IPS-15b (cell line): ENCODE results near the gene ZNF555.
"Not testable (repeated sequence)": the region's sequence is repeated elsewhere in the genome, so short reads cannot be mapped to it uniquely, and the experiment has no call there.

Source experiments
- H3K27me3 ChIP-seq: one replicate; pipeline ENCODE4 v1.6.1; 2013; ENCODE audit warnings: low read length; ENCODE audit not compliant: control insufficient read depth, insufficient read depth
- H3K36me3 ChIP-seq: one replicate; pipeline ENCODE4 v1.6.1; 2013; ENCODE audit warnings: low read length; ENCODE audit not compliant: control insufficient read depth, insufficient read depth
- H3K4me1 ChIP-seq: one replicate; pipeline ENCODE4 v1.6.1; 2013; ENCODE audit warnings: mild to moderate bottlenecking, low read length; ENCODE audit not compliant: control insufficient read depth, insufficient read depth
- H3K4me3 ChIP-seq: one replicate; pipeline ENCODE4 v1.5.1; 2013; ENCODE audit warnings: low read depth, low read length
- H3K9ac ChIP-seq: one replicate; pipeline ENCODE4 v1.6.1; 2013; ENCODE audit warnings: low read depth, mild to moderate bottlenecking, low read length
- H3K9me3 ChIP-seq: one replicate; pipeline ENCODE4 v1.6.1; 2013; ENCODE audit warnings: mild to moderate bottlenecking, low read length; ENCODE audit not compliant: control insufficient read depth, insufficient read depth

ZNF555 gene

DNA sequence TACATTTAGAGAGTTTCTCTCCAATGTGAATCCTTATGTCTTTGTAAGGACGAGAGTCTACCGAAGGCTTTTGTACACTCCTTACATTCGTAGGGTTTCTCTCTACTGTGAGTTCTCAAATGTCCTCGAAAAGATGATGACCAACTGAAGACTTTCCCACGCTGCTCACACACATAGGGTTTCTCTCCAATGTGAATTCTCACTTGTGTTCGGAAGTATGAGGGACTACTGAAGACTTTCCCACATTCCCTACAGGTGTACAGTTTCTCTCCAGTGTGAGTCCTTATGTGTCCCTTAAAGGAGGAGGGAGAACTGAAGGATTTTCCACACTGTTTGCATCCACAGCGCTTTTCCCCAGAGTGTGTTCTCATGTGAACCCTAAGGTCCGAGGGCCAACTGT is 55.4 kb downstream of the ZNF555 start:
- Histone ChIP-seq H3K9me3 (peaks cover 3% of the 10 kb centered on the region), H3K4me3 (no peak overlapping the region), H3K27me3 (no peaks in the 10 kb centered on the region), H3K9ac (no peak overlapping the region), H3K36me3 (no peaks in the 10 kb centered on the region), H3K4me1 (no peaks in the 10 kb centered on the region)

DNA sequence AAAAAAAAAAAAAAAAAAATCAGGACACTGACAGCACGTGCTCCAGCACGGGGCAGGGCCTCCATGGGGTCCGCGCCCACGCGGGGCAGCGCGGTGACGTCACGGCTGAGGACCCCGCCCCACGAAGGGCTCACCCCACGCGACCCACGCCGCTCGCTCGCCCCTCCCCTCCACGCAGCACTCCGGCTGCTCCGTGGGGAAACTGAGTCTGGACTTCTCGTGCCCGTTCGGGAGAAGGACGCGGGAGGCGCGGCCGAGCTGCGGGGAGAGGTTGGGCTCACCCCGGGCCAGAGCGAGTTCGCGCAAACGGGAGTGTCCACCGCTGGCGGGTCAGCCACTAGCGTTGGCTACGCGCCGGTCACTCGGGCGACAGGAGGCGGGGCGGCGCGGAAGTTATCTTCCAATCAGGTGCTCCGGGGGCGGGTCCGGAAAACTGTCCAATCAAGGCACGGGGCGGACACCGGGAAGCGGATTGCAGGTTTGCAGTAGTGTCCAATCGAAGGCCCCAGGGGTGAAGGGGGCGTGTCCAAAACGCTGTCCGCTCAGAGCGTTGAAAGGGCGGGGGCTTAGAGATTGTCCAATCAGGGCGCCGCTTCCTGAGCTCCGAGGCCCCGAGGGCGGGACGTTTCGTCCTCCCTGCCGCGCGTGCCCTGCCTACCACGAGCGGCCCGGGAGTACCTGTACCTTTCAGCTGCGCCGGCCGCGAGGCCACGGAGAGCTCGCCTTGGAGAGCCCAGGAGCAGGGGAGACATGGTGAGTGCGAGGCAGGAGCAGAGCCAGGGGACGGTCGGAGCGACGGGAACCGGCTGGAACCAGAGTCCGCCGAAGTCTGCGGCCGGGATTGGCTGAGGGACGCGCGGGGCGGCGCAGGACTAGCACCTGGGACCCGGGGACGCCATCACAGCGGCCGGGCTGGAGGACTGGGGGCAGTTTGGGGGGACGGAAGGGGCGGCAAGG is 59.3 kb downstream of the ZNF555 start, which contains the start of gene ZNF57:
ZNF57 (plus strand) TSS at position 633 of the 957 bp plus-strand sequence; CDS start at position 751, 118 bp downstream.
- Histone ChIP-seq H3K27me3 (no peaks in the 10 kb centered on the region), H3K9ac (peak within 1 kb of the TSS; percentile 60), H3K4me1 (no peaks in the 10 kb centered on the region), H3K4me3 (peak within 1 kb of the TSS; percentile 88), H3K36me3 (no peaks in the 10 kb centered on the region), H3K9me3 (peaks cover 3% of the 10 kb centered on the region)

DNA sequence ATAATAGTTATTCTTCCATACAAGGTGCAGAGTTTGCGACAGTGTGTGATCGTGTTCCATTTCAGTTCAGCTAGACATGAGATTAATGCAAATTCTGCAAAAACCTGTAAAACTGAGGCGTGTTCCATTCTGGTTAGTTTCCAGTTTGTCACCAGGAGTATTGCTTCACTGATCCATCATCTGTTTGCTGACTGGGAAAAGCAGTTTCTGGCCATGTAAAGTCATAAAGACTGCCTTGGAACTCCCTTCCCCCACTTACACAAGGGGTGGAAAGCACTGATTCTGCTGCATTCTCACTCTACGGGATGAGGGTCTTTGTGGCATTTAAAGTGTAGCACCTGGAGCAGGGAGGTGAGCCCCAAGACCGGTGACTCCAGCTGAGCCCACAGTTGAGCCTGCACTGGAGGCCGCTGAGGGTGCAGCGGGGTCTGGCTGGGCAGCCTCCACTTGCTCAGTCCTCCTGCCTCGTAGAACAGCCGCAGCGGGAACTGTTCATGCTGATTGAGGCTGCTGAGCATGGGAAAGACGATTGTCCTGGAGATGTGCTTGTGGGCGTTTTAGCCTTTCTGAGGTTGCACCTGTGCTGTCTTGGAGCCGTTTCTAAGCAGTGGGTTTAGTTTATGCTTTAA is 61.4 kb downstream of the ZNF555 start:
- Histone ChIP-seq H3K4me3 (no peak overlapping the region), H3K36me3 (no peaks in the 10 kb centered on the region), H3K9ac (no peak overlapping the region), H3K27me3 (no peaks in the 10 kb centered on the region), H3K4me1 (no peaks in the 10 kb centered on the region), H3K9me3 (no peaks in the 10 kb centered on the region)

DNA sequence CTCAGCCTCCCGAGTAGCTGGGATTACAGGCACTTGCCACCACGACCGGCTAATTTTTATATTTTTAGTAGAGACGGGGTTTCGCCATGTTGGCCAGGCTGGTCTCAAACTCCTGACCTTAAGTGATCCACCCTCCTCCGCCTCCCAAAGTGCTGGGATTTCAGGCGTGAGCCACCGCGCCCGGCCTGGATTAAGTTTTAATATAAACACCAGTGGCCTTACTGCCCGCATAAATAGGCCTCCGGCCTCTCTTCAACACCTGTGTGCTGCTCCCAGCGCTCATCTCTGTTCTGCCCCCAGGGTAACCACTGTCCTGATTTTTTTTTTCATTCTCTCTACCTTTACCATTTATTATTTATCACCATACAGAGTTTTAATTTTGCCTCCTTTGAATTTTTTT is 62.1 kb downstream of the ZNF555 start:
- not testable (repeated sequence) for H3K27me3 ChIP-seq, H3K4me1 ChIP-seq, H3K9ac ChIP-seq, H3K4me3 ChIP-seq, H3K9me3 ChIP-seq, H3K36me3 ChIP-seq

DNA sequence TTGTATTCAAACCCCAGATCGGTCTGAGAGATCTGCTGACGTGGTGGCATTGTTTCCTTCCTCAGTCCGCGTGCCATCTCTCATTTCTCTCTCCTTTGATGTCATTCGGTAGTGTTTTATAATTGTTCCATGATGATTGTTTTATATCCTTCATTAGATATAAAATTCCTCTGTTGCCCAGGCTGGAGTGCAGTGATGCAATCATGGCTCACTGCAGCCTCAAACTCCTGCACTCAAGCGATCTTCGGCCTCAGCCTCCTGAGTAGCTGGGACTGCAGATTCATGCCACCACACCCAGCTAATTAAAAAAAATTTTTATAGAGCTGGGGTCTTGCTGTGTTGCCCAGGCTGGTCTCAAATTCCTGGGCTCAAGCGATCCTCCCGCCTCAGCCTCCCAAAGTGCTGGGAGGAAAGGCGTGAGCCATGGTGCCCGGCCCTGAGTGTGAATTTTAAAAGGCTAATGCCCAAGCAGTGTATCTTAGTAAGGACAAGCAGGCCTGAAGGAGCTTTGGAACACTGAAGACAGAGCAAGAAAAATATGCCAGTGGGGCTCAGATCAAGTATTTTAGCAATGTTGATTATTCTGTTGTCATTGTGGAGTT is 64.7 kb downstream of the ZNF555 start:
- Histone ChIP-seq H3K4me1 (no peaks in the 10 kb centered on the region), H3K27me3 (no peaks in the 10 kb centered on the region), H3K4me3 (no peak overlapping the region), H3K36me3 (no peaks in the 10 kb centered on the region), H3K9me3 (no peaks in the 10 kb centered on the region), H3K9ac (no peak overlapping the region)

DNA sequence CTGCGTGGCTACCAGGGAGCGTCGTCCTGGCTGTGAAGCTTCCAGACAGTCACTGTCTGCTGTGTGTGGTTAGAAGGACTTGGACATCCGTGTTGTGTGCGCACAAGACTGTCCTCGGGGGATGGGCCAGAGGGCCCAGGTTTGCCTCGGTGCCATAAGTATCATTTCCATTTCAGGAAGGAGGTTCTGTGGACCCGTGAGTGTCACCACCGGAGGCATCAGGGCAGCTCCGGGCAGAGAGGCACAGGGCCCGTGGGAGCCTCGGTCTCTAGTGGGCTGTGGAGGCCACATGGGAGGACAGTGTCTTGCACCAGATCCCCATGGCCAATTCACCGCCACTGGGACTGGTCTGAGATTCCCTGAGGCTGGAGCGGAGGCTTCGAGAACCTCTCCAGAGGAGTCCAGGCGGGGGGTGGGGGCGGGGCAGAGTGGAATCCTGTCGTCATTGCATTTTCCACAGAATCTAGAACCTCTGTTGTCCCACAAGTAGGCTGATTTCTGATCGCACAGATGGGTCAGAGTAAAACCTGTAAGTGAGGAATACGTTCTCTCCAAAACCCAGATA is 65.4 kb downstream of the ZNF555 start:
- H3K9ac ChIP-seq = no peak overlapping the region
- H3K4me1 ChIP-seq = no peaks in the 10 kb centered on the region
- H3K4me3 ChIP-seq = no peak overlapping the region
- H3K27me3 ChIP-seq = no peaks in the 10 kb centered on the region
- peaks cover 3% of the 10 kb centered on the region for H3K36me3 ChIP-seq
- no peaks in the 10 kb centered on the region for H3K9me3 ChIP-seq
